PC-9 (cell line): Measurements from ENCODE around the gene NOC4L. TPM values are rescaled to one million over a fixed set of nuclear protein-coding genes. Genes with fewer than 3 reads are reported as not detected.

Source experiments
- BruUV-seq: library from RNA; stranded (reverse); fragments of 400-500 nt; replicated peaks from 2 replicates; lab custom pipeline; 2021; lab: Mats Ljungman, UMichigan
- CTCF ChIA-PET: fragments of 300-600 bp; sonication (Branson Sonifier 250); formaldehyde crosslinking; loops from one replicate; lab custom pipeline; 2022; ENCODE audit warnings: antibody characterized with exemption; lab: Charles Lee
- POLR2A ChIA-PET: fragments of 300-600 bp; sonication (Branson Sonifier 250); formaldehyde crosslinking; loops from one replicate; lab custom pipeline; 2022; ENCODE audit warnings: antibody characterized with exemption; ENCODE audit not compliant: unreplicated experiment; lab: Charles Lee
- DNase-seq, 2 experiments: peaks; one replicate each; pipeline versions ENCODE4 v3.0.0 to v3.0.0-alpha.2; 2015 to 2022; ENCODE audit warnings: mixed read lengths in 1 of 2
- H2AFZ ChIP-seq: fragments of 200-600 bp; sonication (generic); 2 replicates; pipeline ENCODE4 v1.8.1; 2017; ENCODE audit warnings: antibody characterized with exemption
- H3F3A ChIP-seq: fragments of 200-600 bp; sonication (generic); 2 replicates; pipeline ENCODE4 v1.8.1; 2017; ENCODE audit warnings: antibody characterized with exemption, mild to moderate bottlenecking, low read depth; ENCODE audit not compliant: insufficient read depth
- H3K27ac ChIP-seq: fragments of 200-600 bp; sonication (generic); 2 replicates; pipeline ENCODE4 v1.6.1; 2016; ENCODE audit warnings: mixed run types
- H3K27me3 ChIP-seq: fragments of 200-600 bp; sonication (generic); 2 replicates; pipeline ENCODE4 v1.6.1; 2016; ENCODE audit warnings: low read depth, mixed run types; ENCODE audit not compliant: insufficient read depth
- H3K36me3 ChIP-seq: fragments of 200-600 bp; sonication (generic); 2 replicates; pipeline ENCODE4 v1.6.1; 2016; ENCODE audit warnings: low read depth, mixed run types
- H3K4me1 ChIP-seq: fragments of 200-600 bp; sonication (generic); replicated peaks from 2 replicates; pipeline ENCODE4 v1.6.1; 2016; ENCODE audit warnings: mixed run types; ENCODE audit not compliant: insufficient read depth
- H3K4me2 ChIP-seq: fragments of 200-600 bp; sonication (generic); 2 replicates; pipeline ENCODE4 v1.6.1; 2017; ENCODE audit warnings: mixed run types
- H3K4me3 ChIP-seq: fragments of 200-600 bp; sonication (generic); 2 replicates; pipeline ENCODE4 v1.6.1; 2016; ENCODE audit warnings: mixed run types
- H3K79me2 ChIP-seq: fragments of 200-600 bp; sonication (generic); 2 replicates; pipeline ENCODE4 v1.6.1; 2017; ENCODE audit warnings: low read depth, mixed run types
- H3K9me2 ChIP-seq: fragments of 200-600 bp; sonication (generic); 2 replicates; pipeline ENCODE4 v1.8.1; 2017; ENCODE audit warnings: mild to moderate bottlenecking; ENCODE audit not compliant: insufficient read depth
- H3K9me3 ChIP-seq: fragments of 200-600 bp; sonication (generic); 2 replicates; pipeline ENCODE4 v1.8.1; 2016; ENCODE audit warnings: low read depth; ENCODE audit not compliant: insufficient read depth
- H4K20me1 ChIP-seq: fragments of 200-600 bp; sonication (generic); 2 replicates; pipeline ENCODE4 v1.8.1; 2017; ENCODE audit not compliant: insufficient read depth
- CTCF ChIP-seq: fragments of 200-600 bp; sonication (generic); conservative IDR thresholded peaks from 2 replicates; pipeline ENCODE4 v1.6.1; 2017; ENCODE audit warnings: mixed run types, antibody characterized with exemption, mild to moderate bottlenecking, moderate library complexity
- EZH2 ChIP-seq: fragments of 200-600 bp; sonication (generic); IDR thresholded peaks from 2 replicates; pipeline ENCODE4 v1.8.0; 2017; ENCODE audit warnings: antibody characterized with exemption, low read depth
- intact Hi-C: fragments of 100-400 bp; cut with micrococcal nuclease; formaldehyde crosslinking; loops from one replicate; pipeline ENCODE4 v1.10.0; 2022; ENCODE audit not compliant: unreplicated experiment
- total RNA-seq: library from RNA; stranded (reverse); gene quantifications from 2 replicates; pipeline ENCODE4 v1.2.3, GENCODE V29; 2021

The NOC4L gene
- total RNA-seq, 1 experiment from 2014 or later = 27.1 TPM

- BruUV-seq = no TSS peak
- no peak overlapping the region for H3K4me3 ChIP-seq
- no peak overlapping the region for H2AFZ ChIP-seq
- H3K4me2 ChIP-seq = no peak overlapping the region
- TF ChIP-seq CTCF (no peak), EZH2 (no peak)
- CTCF ChIA-PET = interaction anchor here (0.6 kb wide), 1 partner anchor 334 kb away, joined by 3 read pairs; no protein-coding TSS in a partner anchor
- no peaks in the 10 kb centered on the region; the same call in 1 of the 2 replicates for H4K20me1 ChIP-seq
- H3K27ac ChIP-seq = no peak overlapping the region
- no peaks in the 10 kb centered on the region for H3K79me2 ChIP-seq
- peaks cover 5% of the 10 kb centered on the region; the same call in 1 of the 2 replicates for H3F3A ChIP-seq
- H3K9me2 ChIP-seq = no peaks in the 10 kb centered on the region
- H3K36me3 ChIP-seq = no peaks in the 10 kb centered on the region
- H3K27me3 ChIP-seq = no peaks in the 10 kb centered on the region
- no peak for DNase-seq
- H3K9me3 ChIP-seq = no peaks in the 10 kb centered on the region
- POLR2A ChIA-PET = interaction anchor here (0.7 kb wide), 1 partner anchor 44 kb away, joined by 4 read pairs; no protein-coding TSS in a partner anchor
- intact Hi-C loops = no loop called here
- no peaks in the 10 kb centered on the region for H3K4me1 ChIP-seq
Measured at GRCh38 chr12:132163041-132163910, 19.0 kb downstream of the NOC4L start.

- H3K4me2 ChIP-seq = no peak overlapping the region
- no peak overlapping the region for H3K27ac ChIP-seq
- intact Hi-C loops = no loop called here
- peaks cover 5% of the 10 kb centered on the region; the same call in 1 of the 2 replicates for H3F3A ChIP-seq
- no peak for TF ChIP-seq CTCF
- TF ChIP-seq EZH2 = no peak
- no peaks in the 10 kb centered on the region for H3K9me2 ChIP-seq
- ChIA-PET POLR2A (no interaction called here), CTCF (no interaction called here)
- H3K9me3 ChIP-seq = no peaks in the 10 kb centered on the region
- BruUV-seq = no TSS peak
- H3K79me2 ChIP-seq = no peaks in the 10 kb centered on the region
- DNase-seq = no peak
- H3K36me3 ChIP-seq = no peaks in the 10 kb centered on the region
- no peaks in the 10 kb centered on the region for H3K4me1 ChIP-seq
- no peak overlapping the region for H3K4me3 ChIP-seq
- no peaks in the 10 kb centered on the region; the same call in 1 of the 2 replicates for H4K20me1 ChIP-seq
- H3K27me3 ChIP-seq = no peaks in the 10 kb centered on the region
- H2AFZ ChIP-seq = no peak overlapping the region
Measured at GRCh38 chr12:132163911-132164288, 19.6 kb downstream of the NOC4L start.

GRCh38 chr12:132164426-132164825 lies 20.2 kb downstream of the NOC4L start:
- Histone ChIP-seq H3F3A (peaks cover 5% of the 10 kb centered on the region; the same call in 1 of the 2 replicates), H3K36me3 (no peaks in the 10 kb centered on the region), H3K9me3 (no peaks in the 10 kb centered on the region), H3K27me3 (peaks cover under 1% of the 10 kb centered on the region; the same call in 1 of the 2 replicates), H3K27ac (no peak overlapping the region), H3K4me2 (no peak overlapping the region), H3K9me2 (no peaks in the 10 kb centered on the region), H3K4me1 (no peaks in the 10 kb centered on the region), H4K20me1 (no peaks in the 10 kb centered on the region; the same call in 1 of the 2 replicates), H2AFZ (no peak overlapping the region), H3K79me2 (no peaks in the 10 kb centered on the region), H3K4me3 (no peak overlapping the region)
- no TSS peak for BruUV-seq
- DNase-seq = no peak
- intact Hi-C loops = no loop called here
- POLR2A ChIA-PET = no interaction called here
- CTCF ChIA-PET = no interaction called here
- TF ChIP-seq CTCF (no peak), EZH2 (no peak)
